Astrocyte (in vitro differentiated cells and primary cell): Measurements from ENCODE around the gene PRKCD. TPM values are rescaled to one million over a fixed set of nuclear protein-coding genes. Genes with fewer than 3 reads are reported as not detected.

Experiments used
- DNase-seq: peaks from one replicate; pipeline ENCODE4 v3.0.0-alpha.2; 2010; ENCODE audit warnings: low read depth
- FAIRE-seq: peaks from 2 replicates; lab custom pipeline; 2011; peaks lifted over from hg19 to GRCh38; lab: Jason Lieb, UNC
- H2AFZ ChIP-seq: 2 replicates; pipeline ENCODE4 v1.6.0; 2012; ENCODE audit warnings: low read depth, low read length, inconsistent platforms
- H3K27ac ChIP-seq: 2 replicates; pipeline ENCODE4 v1.5.1; 2011; ENCODE audit warnings: low read depth, low read length, inconsistent platforms
- H3K27me3 ChIP-seq: 2 replicates; pipeline ENCODE4 v1.6.0; 2011; ENCODE audit warnings: low read length, inconsistent platforms; ENCODE audit not compliant: insufficient read depth
- H3K36me3 ChIP-seq: 2 replicates; pipeline ENCODE4 v1.5.1; 2011; ENCODE audit warnings: low read length, inconsistent platforms; ENCODE audit not compliant: insufficient read depth
- H3K4me1 ChIP-seq: 2 replicates; pipeline ENCODE4 v1.5.1; 2011; ENCODE audit warnings: low read length, inconsistent platforms; ENCODE audit not compliant: insufficient read depth
- H3K4me2 ChIP-seq: 2 replicates; pipeline ENCODE4 v1.6.0; 2012; ENCODE audit warnings: low read length, inconsistent platforms
- H3K4me3 ChIP-seq: 2 replicates; pipeline ENCODE4 v1.5.1; 2011; ENCODE audit warnings: low read depth, mild to moderate bottlenecking, low read length, inconsistent platforms; ENCODE audit not compliant: insufficient read depth
- H3K79me2 ChIP-seq: 2 replicates; pipeline ENCODE4 v1.6.0; 2012; ENCODE audit warnings: mild to moderate bottlenecking, low read length, inconsistent platforms; ENCODE audit not compliant: insufficient read depth
- H3K9ac ChIP-seq: 2 replicates; pipeline ENCODE4 v1.6.0; 2012; ENCODE audit warnings: mild to moderate bottlenecking, low read length, inconsistent platforms
- H3K9me3 ChIP-seq: 2 replicates; pipeline ENCODE4 v1.5.1; 2012; ENCODE audit warnings: low read depth, mild to moderate bottlenecking, low read length, inconsistent platforms; ENCODE audit not compliant: insufficient read depth
- H4K20me1 ChIP-seq: 2 replicates; pipeline ENCODE4 v1.6.0; 2012; ENCODE audit warnings: low read length, inconsistent platforms; ENCODE audit not compliant: insufficient read depth
- H3K27ac Mint-ChIP-seq: one replicate; pipeline ENCODE4 v1.8.0; 2021; ENCODE audit warnings: mild to moderate bottlenecking, mixed read lengths; ENCODE audit not compliant: unreplicated experiment
- H3K27me3 Mint-ChIP-seq: one replicate; pipeline ENCODE4 v1.8.0; 2021; ENCODE audit warnings: low read depth, mixed read lengths; ENCODE audit not compliant: unreplicated experiment
- H3K36me3 Mint-ChIP-seq: one replicate; pipeline ENCODE4 v1.8.0; 2021; ENCODE audit warnings: low read depth, mixed read lengths; ENCODE audit not compliant: unreplicated experiment
- H3K4me1 Mint-ChIP-seq: one replicate; pipeline ENCODE4 v1.8.0; 2021; ENCODE audit warnings: low read depth, mixed read lengths; ENCODE audit not compliant: unreplicated experiment
- H3K4me3 Mint-ChIP-seq: one replicate; pipeline ENCODE4 v1.8.0; 2021; ENCODE audit warnings: mild to moderate bottlenecking, moderate library complexity, mixed read lengths; ENCODE audit not compliant: unreplicated experiment
- H3K9me3 Mint-ChIP-seq: one replicate; pipeline ENCODE4 v1.8.0; 2021; ENCODE audit warnings: mild to moderate bottlenecking, mixed read lengths; ENCODE audit not compliant: unreplicated experiment
- CTCF ChIP-seq: IDR thresholded peaks from 2 replicates; pipeline ENCODE4 v1.5.1; 2011; ENCODE audit warnings: low read depth, mild to moderate bottlenecking, inconsistent platforms, low read length, moderate library complexity; ENCODE audit not compliant: insufficient read depth
- EZH2 ChIP-seq: IDR thresholded peaks from 2 replicates; pipeline ENCODE4 v1.6.1; 2012; ENCODE audit warnings: mild to moderate bottlenecking, low read length, inconsistent platforms; ENCODE audit not compliant: insufficient read depth
- total RNA-seq: library from RNA; stranded (reverse); gene quantifications from 2 replicates; pipeline ENCODE4 v1.2.1, GENCODE V29; 2021

The PRKCD gene
- total RNA-seq, 1 donor from 2014 or later, result 25.4 TPM

- Histone ChIP-seq H3K9ac (no peak overlapping the region), H3K27me3 (no peaks in the 10 kb centered on the region), H3K9me3 (no peaks in the 10 kb centered on the region), H3K4me1 (peaks cover 2% of the 10 kb centered on the region), H3K79me2 (peaks cover 8% of the 10 kb centered on the region), H3K27ac (no peak overlapping the region), H4K20me1 (peaks cover 47% of the 10 kb centered on the region), H3K4me3 (no peak overlapping the region), H3K4me2 (no peak overlapping the region), H2AFZ (no peak overlapping the region), H3K36me3 (no peaks in the 10 kb centered on the region)
- TF ChIP-seq EZH2 (no peak), CTCF (no peak)
- DNase-seq (no peak), FAIRE-seq (no peak)
- Mint-ChIP-seq H3K27me3 (no peaks in the 10 kb centered on the region), H3K27ac (no peak overlapping the region), H3K9me3 (no peaks in the 10 kb centered on the region), H3K4me1 (peaks cover 19% of the 10 kb centered on the region), H3K36me3 (peaks cover 11% of the 10 kb centered on the region), H3K4me3 (no peak overlapping the region)
These were observed 13.6 kb downstream of the PRKCD start for GRCh38 chr3:53174346-53175250.

GRCh38 chr3:53175613-53176540, 14.9 kb downstream of the PRKCD start:
- Histone ChIP-seq H3K4me1 (peaks cover 2% of the 10 kb centered on the region), H2AFZ (no peak overlapping the region), H3K9ac (no peak overlapping the region), H3K4me2 (no peak overlapping the region), H3K27me3 (no peaks in the 10 kb centered on the region), H3K36me3 (no peaks in the 10 kb centered on the region), H3K4me3 (no peak overlapping the region), H3K27ac (no peak overlapping the region), H3K9me3 (no peaks in the 10 kb centered on the region), H4K20me1 (peaks cover 43% of the 10 kb centered on the region), H3K79me2 (peaks cover 8% of the 10 kb centered on the region)
- no peak overlapping the region for H3K27ac Mint-ChIP-seq
- H3K36me3 Mint-ChIP-seq, result peaks cover 12% of the 10 kb centered on the region
- H3K4me3 Mint-ChIP-seq, result no peak overlapping the region
- H3K9me3 Mint-ChIP-seq, result no peaks in the 10 kb centered on the region
- FAIRE-seq, result no peak
- no peaks in the 10 kb centered on the region for H3K27me3 Mint-ChIP-seq
- peaks cover 14% of the 10 kb centered on the region for H3K4me1 Mint-ChIP-seq
- TF ChIP-seq CTCF, result no peak
- no peak for TF ChIP-seq EZH2
- no peak for DNase-seq
